ENCODE data around the gene S1PR3.

The S1PR3 gene

DNA sequence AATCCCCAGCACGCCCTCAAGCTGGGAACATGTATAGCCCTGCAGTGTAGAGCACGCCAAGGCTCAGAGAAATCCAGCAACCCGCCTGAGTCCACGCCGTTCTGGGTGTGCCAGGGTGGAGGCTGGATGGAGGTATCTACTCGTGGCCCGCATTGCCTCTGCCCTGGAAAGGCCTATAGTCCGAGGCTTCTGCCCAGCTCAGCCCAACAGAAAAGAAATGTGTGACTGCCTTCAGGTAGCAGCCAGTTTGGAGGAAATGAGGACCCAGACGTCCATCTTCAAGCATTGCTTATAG is 18.2 kb downstream of the S1PR3 start:
- no peak for DNase-seq (ENCODE audit: low read depth)

DNA sequence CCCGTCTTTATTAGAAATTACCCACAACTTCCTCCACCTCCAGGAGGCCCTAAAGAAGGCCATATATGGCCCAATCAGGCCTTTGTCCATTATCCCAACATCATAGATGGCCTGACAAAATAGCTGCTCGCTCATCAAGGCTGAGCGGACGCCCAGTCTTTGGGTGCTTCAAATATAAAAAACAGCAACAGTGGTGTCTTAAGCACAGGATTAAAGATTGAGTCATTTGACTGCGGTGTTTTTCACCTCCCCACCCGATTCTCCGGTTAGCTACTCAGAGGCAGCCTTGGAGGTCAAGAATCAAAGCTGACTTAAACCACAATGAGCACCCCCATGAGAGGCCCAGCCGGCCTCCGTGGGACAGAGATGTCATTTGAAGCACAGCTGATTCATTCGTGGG is 18.8 kb downstream of the S1PR3 start:
- no peak for DNase-seq (ENCODE audit: low read depth)

DNA sequence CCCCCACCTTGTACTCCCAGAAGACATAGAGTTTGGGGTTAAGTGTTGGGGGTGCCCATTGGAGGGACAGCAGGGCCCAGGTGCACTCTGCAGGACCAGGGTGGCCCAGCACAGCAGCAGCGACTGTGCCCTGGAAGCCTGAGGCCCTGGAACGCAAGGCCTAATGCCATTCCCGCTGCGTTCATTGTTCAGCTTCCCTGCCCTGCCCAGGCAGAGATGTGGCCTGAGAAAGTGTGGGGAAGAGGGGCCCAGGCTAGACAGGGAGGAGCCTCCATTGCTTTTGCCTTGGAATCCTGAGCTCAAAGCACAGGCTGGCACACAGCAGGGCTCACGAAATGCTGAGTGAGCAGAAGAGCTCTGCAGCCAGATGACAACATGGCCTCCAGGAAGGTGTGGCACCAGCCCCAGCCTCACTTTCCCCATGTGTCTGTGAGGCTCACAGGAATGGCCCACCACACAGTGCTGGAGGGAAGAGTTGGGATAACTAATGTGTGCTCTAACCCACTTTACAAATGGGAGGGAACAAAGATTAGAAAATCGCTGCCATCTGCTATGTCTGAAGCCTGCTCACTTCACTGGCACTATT is 19.4 kb downstream of the S1PR3 start:
- DNase-seq (ENCODE audit: low read depth), result no peak

DNA sequence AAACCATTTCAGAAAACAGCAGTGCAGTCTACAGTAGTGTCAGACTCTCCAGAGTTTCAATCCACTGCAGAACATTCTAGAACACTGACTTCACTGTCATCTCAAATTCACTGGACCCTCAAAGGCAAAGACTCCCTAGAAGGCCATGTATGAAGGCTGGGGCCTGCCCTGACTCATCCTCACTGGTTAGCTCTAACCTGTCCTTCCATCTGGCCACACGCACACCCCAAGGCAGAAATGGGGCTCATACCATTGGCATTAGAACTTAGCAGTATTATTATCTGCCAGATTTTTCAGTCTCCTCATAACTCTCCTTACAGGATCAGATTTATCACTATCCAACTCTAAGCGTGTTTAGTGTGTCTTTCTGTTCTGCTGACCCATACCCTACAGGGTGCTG is 20.4 kb downstream of the S1PR3 start:
- DNase-seq (ENCODE audit: low read depth), result no peak

DNA sequence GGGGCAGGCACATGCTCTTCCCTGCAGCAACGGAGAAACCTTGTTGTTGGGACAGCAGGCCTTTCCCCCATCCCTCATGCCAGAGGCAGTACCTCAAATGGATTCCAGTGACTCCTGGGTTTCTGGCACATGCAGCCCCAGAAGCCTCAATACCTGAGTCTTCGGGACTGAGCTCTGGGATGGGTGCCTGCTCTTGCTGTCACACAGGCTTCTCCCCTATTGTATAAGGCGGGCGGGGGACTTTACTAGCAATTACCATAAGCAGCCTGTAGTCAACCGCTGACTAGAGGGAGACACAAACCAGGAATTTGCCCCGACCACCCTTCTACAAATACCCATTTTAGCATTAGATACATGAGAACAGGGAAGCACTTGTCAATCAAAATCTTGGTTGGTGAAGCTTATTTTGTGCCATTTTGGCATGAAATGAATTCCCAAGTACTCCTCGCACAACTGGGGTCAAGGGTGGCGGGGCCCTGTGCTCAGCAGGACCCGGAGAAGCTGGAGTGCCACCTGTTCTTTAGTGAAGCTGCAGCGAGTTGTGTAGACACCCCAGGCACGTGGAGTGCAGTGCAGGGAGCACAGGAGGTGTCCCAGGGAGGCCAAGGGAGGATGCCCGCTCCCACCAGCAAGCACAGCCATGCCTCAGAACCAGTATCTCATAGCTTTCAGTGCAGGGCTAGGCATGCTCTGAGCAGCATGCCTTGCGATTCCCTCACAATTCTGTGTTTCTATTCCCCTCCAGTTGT is 21.2 kb downstream of the S1PR3 start:
- no peak for DNase-seq (ENCODE audit: low read depth)

DNA sequence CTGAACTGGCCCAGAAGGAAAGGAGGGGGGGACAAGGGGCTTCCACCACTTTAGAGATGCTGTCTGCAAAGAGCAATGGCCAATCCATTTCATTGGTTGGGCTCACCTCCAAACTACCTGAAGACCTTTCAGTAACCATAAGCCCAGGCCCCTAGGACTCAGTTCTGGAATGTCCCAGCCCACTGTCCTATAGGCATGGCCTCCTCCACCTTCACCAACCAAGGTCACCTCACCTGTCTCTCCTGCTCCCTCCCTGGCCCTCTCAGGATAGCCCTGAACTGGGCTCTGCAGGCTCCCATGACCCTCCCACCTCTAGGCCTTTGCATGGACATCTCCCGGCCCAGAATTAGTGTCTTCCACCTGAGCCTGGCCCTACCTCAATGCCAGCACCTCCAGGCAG is 22.4 kb downstream of the S1PR3 start:
- DNase-seq (ENCODE audit: low read depth), result no peak

DNA sequence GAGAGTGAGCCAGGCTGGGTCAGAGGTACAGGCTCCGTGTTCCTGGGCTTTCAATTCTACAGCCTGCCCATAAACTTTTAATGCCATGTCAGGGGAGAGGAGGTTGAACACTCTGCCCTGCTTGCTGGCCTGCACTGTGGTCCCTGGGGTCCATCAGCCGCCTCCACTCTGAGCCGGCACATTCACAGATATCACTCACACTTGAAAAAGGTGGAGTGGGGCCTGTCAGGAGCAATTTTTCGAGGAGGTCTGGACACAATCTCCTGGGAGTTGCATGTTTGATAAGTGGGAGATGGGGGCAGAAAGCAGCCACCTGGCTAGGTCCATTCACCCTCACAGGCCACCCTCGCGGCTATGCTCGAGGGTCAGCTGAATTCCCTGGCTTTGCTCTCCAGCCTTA is 22.9 kb downstream of the S1PR3 start:
- DNase-seq (ENCODE audit: low read depth), result no peak

DNA sequence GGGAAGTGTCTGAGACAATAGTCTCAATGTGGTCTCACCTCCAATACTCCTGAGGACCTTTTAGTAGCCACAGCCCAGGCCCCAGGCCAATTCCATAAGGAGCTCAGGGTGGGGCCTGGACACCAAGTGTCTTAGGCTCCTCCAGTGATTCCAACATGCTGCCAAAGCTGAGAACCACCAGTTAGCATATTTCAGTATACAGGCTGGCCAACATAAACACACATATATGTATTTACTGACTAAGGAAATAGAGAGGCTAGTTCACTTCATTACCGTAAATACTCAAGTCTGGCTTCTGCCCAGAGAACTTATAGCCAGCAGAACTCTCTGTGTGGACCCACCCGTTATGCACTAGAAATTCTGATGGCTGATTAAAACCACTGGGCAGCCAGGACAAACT is 24.1 kb downstream of the S1PR3 start:
- DNase-seq (ENCODE audit: low read depth), result no peak

DNA sequence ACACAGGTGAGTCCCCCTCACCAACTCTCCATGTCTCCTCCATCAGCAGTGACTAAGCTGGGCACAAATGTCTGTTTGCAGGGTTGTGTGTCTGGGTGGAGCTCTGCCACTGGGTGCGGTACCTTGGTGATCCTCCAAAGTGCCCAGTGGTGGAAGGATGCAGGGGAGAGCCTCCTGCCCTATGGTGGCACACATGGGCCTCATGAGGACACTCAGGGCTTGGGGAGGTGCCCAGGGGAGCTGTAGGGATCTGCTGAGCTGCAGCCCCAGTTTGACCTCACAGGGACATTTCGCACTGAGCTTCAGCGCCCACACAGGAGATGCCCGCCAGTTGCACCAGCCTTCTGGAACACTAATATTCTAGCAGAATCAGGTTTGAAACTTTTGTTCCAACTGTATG is 29.5 kb downstream of the S1PR3 start:
- no peak for DNase-seq (ENCODE audit: low read depth)

DNA sequence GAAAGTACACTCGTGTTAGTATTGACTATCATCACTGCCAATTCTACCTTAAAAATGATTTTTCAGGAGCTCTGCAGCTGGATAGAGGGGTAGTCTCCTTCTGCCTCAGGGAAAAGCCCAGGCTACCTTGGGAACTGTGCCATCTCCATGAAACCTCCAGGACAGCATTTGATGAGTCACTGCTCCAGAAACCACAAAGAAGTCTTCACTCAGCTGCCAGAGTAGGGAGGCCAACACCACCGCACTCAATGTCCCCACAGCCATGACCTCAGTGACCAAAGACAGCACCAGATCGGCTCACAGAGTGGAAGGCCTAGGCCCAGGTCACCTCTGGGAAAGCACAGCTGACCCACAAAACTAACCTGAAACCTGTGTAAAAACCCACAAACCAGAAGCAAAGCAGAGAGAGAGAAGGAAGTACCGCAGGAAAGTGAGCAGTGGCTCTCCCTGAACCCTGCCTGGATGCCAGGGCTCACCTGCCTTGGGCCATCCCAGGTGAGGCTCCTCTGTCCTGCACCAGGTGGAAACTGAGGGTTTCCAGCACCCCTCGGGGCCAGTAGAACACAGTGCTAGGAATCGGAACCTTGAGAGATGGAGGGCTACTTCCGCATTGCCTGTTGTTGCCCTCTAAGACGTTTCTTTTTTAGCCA is 30.0 kb downstream of the S1PR3 start:
- DNase-seq (ENCODE audit: low read depth), result no peak

DNA sequence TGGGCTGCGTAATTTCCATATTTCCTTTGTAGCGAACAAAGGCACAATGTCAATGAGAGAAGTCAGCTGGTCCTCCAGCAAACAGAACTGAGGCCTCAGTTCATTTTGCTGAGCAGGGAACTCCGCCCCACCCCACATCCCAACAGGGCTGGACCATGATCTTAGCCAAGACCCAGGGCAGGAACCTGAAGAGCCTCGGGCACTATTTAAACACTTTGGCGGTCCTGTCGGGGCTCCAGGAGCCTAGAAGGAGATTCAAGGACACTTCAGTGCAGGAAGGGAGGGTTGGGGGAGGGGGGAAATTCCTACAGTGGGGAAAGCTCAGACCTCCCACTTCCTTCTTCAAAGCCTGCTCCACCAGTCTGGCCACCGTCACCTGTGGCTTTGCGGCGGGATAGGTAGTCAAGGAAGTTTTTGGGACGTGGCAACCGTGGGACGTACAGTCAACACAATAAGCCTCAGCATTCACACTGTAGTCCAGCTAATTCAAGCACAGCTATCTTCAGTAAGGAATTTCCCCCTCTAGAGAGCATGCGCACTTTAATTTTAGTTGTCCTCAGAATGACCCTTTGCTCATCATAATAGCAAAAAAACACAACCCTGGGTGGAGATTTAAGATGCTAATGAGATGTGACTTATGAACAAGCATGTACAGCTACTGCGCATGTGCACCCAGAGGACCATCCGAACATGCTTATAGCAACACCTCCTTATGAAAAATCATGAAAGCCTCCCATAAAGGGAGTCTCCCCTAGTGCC is 30.9 kb downstream of the S1PR3 start:
- no peak for DNase-seq (ENCODE audit: low read depth)

DNA sequence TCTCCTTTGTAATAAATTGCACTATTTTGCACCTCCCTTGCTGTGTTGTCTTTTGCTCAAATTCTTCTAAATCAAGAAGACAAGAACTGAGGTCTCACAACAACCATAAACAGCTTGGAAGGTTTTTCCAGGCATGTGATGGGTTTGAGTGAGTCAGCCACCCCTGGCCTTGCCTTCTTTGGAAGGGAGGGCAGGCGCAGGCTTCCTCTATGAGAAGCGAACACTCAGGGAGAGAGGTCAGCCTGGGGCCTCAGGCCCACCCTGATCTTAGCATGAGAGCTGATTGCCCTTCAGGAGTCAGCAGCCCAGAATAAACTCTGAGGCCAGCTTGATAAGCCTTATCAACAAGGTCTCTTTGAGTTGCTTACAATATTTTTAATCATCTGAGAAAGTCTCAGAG is 31.6 kb downstream of the S1PR3 start:
- no peak for DNase-seq (ENCODE audit: low read depth)

DNA sequence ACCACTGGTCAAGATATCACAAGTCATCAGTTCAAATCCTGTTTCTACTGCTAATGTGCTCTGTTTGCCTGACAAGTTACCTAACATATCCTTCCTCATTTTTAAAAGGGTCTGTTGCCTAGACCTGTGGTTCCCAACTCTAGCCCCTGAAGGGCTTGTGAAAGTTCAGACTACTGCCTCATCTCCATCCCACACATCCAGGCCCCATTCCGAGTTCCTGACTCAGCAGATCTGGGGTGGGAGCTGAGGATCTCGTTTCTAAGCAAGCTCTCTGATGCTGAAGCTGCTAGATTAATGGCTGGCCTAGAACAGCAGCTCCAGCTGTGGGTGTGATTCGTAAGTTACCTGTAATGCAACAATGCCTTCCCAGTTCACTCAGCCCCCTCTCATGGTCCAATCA is 32.5 kb downstream of the S1PR3 start:
- DNase-seq (ENCODE audit: low read depth), result no peak

DNA sequence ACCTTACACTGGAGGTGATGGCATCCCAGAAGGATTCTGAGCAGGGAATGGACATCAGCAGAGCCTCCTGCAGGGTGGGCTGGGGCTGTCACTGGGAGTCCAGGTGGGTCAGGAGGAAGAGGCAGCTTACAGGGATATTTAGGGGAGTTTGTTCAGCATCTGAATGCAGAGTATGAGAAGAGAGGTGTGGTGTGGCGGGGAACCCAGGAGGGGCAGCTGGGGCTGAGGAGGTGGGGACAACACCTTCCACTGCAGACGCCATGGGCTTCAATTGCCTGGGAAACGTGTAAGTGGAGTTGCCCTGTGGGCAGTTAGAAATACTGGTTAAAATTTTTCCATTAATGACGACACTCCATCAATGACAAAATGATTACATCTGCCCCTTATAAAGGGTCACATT is 33.5 kb downstream of the S1PR3 start:
- DNase-seq (ENCODE audit: low read depth), result no peak

DNA sequence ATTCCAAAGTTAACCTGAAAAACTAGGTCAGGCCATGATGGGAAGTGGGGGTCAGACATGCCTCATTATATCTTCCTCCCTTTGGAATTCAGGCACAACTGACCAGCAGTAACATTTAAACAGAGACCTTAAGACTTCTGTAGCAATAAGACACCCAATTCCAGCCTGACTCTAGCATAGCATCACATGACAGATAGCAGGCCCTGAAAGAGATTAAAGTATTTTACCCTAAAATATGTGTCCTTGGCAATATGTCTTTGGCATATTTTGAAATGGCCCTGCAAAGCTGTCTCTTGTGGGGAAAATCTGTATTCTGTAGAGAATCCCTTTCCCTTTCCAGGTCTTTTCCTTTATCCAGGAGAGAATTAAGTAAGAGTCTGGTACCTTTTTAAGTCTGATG is 34.3 kb downstream of the S1PR3 start:
- DNase-seq (ENCODE audit: low read depth), result no peak

DNA sequence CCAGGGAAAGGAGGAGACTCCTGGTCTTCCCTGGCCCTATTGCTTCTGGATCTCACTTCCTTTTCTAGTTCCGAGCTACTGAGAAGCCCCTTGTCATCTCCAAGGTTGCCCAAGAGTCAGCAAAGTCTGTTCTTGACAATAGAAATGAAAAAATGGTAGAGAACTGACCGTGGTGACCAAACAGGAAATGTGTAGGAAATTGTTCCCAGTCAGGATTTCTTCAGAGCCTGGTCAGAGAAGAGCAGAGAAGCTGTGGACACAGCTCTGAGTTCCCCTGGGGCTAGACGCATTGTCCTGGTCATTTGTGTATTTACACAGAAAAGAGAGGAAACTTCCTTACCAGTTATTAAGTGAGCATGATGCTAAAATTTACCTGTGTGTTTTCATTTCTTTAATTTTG is 35.6 kb downstream of the S1PR3 start:
- no peak for DNase-seq (ENCODE audit: low read depth)

DNA sequence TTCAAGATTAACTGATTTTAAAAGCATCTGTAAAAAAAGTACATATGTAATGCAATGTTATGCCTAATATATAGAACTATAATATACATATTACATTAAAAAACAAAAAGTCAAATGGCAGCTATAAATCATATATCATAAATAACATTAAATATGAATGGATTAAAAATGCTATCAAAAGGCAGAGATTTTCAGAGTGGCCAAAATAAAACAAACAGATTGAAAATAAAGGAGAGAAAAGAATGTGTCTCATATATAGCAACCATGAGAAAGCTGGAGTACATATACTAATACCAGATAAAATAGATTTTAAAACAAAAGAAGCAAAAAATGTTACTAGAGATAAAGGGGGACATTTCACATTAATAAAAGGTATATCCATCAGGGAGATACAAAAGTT is 38.5 kb downstream of the S1PR3 start:
- no peak for DNase-seq (ENCODE audit: low read depth)

DNA sequence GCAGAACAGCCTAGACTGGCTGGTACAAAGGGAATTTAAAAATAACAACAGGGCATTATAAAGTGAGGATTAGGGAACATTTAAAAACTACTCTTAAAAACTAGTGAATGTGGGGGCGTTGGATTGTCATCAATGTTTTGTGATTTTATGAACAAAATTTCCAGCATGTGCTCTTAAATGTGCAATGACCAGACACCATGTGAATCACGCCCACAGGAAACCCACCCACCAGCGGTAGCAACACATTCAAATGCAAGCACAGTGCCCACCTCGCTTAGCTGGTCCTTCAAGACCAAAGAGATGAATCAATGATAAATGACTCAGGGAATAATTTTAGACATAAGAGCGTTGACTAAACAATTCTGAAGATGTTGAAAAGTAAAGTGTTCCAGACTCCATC is 40.9 kb downstream of the S1PR3 start:
- no peak for DNase-seq (ENCODE audit: low read depth)

DNA sequence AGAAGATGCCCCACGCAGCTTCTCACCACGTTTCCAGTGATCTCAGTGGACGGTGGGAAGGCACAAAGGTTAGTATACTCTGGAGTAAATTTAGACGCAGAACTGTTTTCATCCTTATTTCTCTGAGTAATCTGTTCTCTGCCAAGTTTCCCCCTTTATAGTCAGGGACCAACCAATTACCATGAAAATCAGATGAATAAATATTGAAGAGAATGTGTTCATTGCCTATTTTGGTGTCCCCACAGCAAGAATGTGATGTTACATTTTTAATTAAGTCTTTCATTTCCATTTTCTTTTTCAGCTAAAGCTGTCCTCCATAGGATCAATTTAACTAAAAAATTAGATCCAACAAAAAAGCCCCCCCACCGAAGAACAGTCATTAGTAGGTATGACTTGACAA is 41.4 kb downstream of the S1PR3 start:
- DNase-seq (ENCODE audit: low read depth), result no peak

DNA sequence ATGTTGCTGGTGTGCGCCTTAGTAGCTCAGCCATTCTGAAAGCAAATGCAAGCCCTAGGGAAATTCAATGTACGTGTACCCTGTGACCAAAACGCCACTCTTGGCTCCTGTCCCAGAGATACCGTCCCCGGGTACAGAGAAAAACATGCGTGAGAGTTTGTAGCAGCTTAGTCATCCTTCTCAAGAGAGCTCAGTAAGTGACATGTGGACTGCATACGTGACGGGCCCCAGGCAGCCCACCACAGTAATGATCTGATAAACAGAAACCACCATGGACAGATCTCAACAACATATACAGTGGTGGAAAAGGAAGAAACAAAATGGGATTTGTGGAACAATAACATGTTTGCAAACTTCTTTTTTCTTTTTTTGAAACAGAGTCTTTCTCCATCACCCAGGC is 45.1 kb downstream of the S1PR3 start:
- DNase-seq (ENCODE audit: low read depth), result no peak

DNA sequence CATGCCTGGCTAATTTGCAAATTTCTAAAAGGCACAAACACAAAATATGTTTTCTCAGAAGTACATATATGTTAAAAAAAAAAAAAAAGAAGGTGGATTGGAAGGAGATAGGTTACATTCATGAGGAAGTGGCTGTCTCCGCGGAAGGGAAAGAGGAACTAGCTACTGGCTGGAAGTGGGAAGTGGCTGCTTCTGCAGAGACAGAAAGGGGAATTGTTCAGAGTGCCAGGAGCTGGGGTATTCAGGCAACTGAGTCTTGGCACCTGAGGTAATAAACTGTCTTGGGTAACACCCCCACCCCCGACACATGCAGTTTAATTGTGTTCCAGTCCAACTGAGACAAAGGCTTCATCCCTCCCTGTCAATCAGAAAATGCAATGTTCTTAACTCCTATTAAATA is 45.6 kb downstream of the S1PR3 start:
- DNase-seq (ENCODE audit: low read depth), result no peak

DNA sequence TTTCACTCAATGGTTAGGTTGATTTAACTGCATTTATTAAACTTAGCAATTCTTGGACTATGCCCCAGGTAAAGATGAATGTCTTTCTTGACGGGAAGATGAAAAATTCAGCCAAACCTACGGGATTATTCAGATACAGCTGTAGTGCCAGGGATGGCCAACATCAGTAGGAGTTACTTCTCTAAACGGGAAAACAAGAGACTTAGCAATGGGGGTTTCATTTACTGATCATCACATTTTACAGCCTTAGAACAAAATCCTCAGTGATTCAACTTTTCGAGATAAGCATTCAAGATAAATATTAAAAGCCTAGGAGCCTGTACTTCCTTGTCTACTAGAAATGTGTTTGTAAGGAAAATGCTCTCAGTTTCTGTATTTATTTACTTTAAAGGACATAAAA is 46.1 kb downstream of the S1PR3 start:
- no peak for DNase-seq (ENCODE audit: low read depth)

DNA sequence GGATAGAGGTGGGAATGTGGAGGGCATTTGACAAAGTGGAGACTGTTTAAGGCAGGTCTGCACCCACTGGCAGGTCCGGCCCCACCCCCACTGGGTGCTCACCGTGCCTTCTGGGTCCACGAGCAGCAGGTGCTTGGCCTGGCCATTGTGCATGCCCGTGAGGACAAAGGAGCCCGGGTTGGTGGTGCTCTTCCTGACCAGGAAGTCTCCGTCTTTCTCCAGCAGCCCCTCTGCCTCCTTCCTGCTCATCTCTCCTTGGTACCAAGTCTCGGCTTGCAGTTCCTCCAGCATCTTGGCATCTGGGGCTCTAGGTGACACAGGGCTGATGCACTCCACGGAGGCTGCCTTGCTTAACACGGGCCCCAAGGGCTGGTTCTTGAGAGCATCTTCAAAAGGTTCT is 46.6 kb downstream of the S1PR3 start:
- DNase-seq (ENCODE audit: low read depth), result no peak

Data from stimulated activated CD4-positive, alpha-beta T cell treated with anti-CD3 and anti-CD28 coated beads, Interleukin-2, amount 100 ng/mL, for 4 hours (primary cell).